SK-MEL-5 (cell line): ENCODE measurements around the gene MRGPRG. TPM values are rescaled to one million over a fixed set of nuclear protein-coding genes. Genes with fewer than 3 reads are reported as not detected.
"Not testable (repeated sequence)": the region's sequence is repeated elsewhere in the genome, so short reads cannot be mapped to it uniquely, and the experiment has no call there.

Source experiments
- DNase-seq: peaks from one replicate; pipeline ENCODE4 v3.0.0-alpha.2; 2016; ENCODE audit warnings: low read depth, low spot score
- in situ Hi-C: cut with HindIII; loops from 2 replicates; pipeline ENCODE4 v1.10.0; 2016; ENCODE audit warnings: low sequenced_read_pairs, high pct_unique_total_duplicates, low pct_unique_long_range_greater_than_20kb
- polyA plus RNA-seq, 2 experiments: library from polyadenylated mRNA; depleted of rRNA; stranded (reverse); fragments of >200 nt; gene quantifications; 2 replicates each; pipeline ENCODE4 v1.2.3, GENCODE V29; 2015
- total RNA-seq: library from RNA; depleted of rRNA; stranded (reverse); fragments of >200 nt; shearing (Covaris generic); gene quantifications from 2 replicates; pipeline ENCODE4 v1.2.3, GENCODE V29; 2014; rRNA removed

The MRGPRG gene
- total RNA-seq = not detected in 2 replicates
- not detected in 2 replicates for polyA plus RNA-seq (2015; cell fraction: cytosol; rRNA removed)
- not detected in 2 replicates for polyA plus RNA-seq (2015; cell fraction: nucleus; rRNA removed)

DNA sequence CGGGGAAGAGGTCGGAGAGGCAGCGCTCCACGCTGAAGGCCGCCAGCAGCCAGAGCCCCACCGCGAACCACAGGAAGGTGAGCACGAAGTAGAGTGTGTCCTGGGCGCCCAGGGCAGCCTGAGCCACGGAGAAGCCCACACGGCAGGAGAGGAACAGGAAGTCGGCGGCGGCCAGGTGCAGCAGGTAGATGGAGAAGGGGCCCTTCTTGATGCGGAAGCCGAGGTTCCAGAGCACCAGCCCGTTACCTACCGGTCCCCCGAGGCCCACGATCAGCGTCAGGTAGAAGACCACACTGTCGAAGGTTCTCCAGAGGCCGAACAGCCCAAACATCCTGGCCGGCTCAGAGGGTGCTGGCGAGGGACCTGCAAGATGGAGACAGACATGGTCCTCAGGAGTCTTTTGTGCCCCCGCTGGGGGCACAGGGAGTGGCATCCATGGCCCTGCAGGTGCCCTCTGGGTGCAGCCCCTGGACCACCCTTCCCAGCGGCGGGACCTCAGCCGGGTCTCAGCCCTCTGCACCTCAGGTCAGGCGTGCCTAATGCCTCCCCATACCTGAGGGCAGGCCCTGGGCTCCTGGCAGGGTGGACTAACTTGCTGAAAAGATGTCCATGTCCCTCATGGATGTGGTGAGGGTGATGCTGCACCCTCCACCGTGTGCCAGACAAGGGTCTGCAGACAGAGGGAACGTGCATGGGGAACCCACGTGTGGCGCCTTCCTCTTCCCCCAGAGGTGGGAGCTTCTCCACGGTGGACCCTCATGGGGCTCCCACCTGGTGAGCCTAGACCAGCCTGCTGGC, at the start of gene MRGPRG:
Gene MRGPRG, minus strand, starts transcription at position 331 of the 798 bp plus-strand sequence. Its CDS starts 0 bp downstream, at position 331.
- in situ Hi-C loops = no loop called here
- no peak for DNase-seq

DNA sequence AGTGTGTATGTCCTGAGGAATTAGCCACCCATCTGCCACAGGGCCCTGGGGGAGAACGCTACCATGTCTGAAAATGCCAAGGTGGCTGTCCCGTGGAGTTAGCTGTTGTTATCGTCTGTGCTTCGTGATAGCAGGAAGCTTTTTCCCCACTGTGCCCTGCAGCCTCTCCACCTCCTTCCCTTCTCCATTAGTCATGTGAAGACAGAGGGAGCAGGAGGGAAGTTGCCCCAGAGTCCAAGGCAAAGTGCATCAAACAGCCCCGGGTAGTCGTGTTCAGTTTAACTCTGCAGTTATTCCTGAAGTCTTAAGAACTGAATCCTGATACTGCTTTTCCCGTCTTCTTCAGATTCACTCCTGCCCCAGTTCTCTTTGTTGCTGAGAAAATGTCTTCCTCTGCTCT, 43.9 kb upstream of the MRGPRG start:
- DNase-seq, in situ Hi-C loops: not testable (repeated sequence)

GRCh38 chr11:3261831-3262230, 43.2 kb upstream of the MRGPRG start:
- in situ Hi-C loops, DNase-seq: not testable (repeated sequence)

GRCh38 chr11:3257509-3257908, 38.9 kb upstream of the MRGPRG start:
- in situ Hi-C loops, DNase-seq: not testable (repeated sequence)

DNA sequence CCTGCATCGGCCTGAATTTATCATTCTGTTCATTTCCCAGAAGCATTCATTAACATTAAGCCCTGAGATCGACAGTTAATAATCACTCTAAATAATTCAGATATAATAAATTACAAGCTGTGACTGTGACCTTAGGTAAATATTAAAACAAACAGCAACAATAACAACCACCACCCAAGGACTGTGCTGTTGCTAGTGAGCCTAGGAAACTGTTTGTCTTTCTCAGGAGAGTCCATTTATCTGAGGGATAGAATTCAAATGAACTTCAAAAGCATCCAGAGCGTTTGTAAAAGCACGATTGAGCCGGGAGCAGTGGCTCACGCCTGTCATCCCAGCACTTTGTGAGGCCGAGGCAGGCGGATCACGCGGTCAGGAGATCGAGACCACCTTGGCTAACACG, 36.6 kb upstream of the MRGPRG start:
- in situ Hi-C loops, DNase-seq: not testable (repeated sequence)

DNA sequence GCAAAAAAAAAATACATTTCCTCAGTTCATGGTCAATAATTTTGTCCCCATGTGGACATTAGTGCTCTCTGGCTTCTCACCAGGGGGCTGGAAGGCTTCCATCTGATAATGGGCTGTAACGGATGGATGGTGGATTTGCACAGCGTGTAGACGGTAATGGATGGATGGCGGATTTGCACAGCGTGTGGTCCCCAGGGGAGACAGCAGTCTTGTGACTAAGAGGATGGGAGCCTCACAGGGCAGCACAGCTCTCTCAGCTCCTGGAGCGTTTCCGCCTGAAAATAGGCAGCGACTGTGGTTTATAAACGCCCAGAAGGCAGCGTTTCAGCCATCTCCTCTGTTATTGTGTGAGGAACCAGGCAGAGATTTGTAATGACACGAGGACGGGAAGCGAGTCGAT, 36.2 kb upstream of the MRGPRG start:
- DNase-seq, in situ Hi-C loops: not testable (repeated sequence)

GRCh38 chr11:3245071-3245470, 26.5 kb upstream of the MRGPRG start:
- in situ Hi-C loops = no loop called here
- no peak for DNase-seq

GRCh38 chr11:3243880-3244279, 25.3 kb upstream of the MRGPRG start:
- in situ Hi-C loops = no loop called here

DNA sequence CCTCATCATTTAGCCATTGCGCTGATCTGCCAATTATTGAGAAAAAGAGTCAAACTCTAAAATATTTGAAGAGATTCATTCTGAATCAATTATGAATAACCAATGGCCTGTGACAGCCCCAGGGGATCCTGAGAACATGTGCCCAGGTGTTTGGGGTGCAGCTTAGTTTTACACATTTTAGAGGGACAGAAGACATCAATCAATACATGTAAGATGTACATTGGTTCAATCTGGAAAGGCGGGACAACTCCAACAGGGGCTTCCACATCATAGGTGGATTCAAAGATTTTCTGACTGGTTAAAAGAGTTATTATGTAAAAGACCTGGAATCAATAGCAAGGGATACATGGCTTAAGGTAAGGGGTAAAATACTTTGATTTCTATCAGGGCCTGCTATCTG, 18.5 kb upstream of the MRGPRG start:
- in situ Hi-C loops = no loop called here
- DNase-seq = no peak

More at GRCh38 chr11:3243880-3244279, 25.3 kb upstream of the MRGPRG start:
- no peak for DNase-seq

- DNase-seq = no peak
- in situ Hi-C loops = no loop called here
These were observed 16.2 kb upstream of the MRGPRG start for GRCh38 chr11:3234846-3235245.

DNA sequence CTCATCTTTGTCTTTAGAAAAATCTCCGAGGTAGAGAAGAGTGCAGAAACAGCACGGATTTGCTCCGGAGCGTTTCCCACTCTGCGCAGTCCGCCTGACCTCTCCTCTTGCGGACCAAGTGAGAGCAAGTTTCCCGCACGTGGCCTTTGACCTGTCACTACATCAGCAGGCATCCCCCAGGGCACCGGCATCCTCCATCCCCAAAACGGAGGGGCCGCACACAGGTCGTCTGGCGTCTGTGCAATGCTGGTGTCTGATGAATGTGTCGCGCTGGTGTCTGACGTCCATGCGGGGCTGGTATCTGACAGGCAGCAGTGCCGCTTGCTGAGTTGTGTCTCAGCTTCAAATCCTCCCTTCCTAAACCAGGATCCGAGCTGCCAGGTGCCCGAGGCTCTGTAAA, 14.3 kb upstream of the MRGPRG start:
- in situ Hi-C loops = no loop called here
- no peak for DNase-seq

GRCh38 chr11:3231851-3232744, 13.5 kb upstream of the MRGPRG start, which contains the start of gene MRGPRE:
TSS of gene MRGPRE (minus strand) at chr11:3232417. CDS start at chr11:3228799, 3,618 bp downstream.
- DNase-seq = no peak
- in situ Hi-C loops = no loop called here

GRCh38 chr11:3231550-3231850, 12.9 kb upstream of the MRGPRG start:
- no peak for DNase-seq
- in situ Hi-C loops = no loop called here

DNA sequence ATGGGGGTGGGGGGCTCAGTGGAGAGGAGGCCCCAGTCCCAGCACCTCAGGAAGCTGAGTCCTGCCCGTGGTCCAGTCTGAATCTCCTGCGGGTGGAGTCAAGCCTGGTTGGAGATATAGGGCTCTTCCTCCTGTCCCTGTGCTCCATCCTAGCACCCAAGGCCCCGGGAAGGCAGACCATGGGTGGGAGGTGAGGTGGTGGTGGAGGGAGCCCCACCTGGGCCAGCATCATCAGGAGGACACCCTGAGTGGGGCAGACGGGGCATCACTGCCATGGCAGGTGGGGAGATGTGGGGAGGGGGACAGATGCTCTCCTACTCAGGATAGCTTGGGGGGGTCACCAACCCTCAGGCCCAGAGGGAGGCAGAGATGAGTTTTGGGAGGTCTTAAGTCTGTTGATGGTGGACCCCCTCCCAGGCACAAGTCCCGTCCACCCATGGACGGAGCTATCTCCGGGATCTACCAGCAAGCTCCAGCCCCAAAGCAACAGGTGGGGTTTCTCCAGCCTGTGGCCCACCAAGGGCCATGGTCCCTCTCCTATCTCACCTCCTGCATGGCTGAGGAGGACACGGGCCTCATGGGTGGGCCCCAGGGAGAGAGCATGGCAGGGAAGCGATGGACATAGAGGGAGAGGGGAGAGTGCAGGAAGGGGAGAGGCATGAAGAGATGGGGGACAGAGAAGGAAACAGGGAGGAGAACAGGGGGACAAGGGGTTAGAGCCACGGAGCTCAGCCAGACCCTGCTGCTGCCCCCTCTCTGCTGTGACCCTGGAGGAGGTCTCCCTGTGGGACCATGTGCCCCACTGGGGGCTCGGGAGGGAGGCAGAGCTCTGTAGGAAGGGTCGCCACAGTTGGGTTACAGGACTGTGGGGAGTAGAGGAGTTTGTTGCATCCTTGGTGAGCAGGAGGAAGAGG, 12.3 kb upstream of the MRGPRG start:
- DNase-seq = no peak
- in situ Hi-C loops = no loop called here

DNA sequence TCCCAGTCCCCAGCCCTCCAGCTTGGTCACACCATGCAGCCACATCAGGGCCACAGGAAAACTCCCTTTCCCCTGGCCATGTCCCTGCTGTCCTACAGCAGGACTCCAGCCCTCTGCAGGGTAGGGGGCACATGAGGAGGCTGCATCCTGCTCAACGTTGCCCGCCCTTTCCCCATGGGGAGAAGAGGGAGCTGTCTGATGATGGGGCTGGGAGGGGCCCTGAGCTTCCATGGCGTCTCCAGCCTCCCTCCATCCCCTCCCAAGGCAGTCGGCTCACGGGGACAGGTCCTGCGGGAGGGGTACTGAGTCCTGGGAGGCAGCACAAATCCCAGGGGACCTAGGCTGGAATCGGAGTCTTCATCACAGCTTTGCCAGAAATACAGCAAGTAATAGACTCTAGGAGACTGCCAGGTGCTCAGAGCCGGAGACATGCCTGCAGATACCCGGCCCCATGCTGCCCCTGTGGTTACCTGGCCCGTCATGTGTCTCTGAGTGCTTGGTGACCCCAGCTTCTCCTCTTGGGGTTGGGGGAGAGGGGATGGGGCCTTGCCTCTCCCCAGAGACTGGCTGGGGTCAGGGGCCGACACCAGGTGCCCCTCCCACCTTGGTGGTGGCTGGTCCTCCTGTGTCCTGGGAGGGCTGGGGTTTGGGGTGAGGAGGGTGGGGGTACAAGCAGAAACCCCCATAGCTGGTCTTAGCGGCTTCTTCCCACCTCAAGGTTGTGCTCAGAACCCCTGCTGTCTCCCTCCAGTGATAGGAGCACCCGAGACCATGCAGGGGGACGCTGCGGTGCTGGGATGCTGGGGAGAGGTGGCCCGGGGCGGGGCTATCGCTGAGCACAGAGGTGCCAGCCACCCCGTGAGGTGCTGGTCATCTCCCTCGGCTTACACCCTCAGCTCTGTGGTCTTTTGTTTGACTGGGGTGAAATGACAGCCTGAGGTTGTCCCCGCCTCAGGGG, 11.3 kb upstream of the MRGPRG start:
- no peak for DNase-seq
- in situ Hi-C loops = no loop called here

DNA sequence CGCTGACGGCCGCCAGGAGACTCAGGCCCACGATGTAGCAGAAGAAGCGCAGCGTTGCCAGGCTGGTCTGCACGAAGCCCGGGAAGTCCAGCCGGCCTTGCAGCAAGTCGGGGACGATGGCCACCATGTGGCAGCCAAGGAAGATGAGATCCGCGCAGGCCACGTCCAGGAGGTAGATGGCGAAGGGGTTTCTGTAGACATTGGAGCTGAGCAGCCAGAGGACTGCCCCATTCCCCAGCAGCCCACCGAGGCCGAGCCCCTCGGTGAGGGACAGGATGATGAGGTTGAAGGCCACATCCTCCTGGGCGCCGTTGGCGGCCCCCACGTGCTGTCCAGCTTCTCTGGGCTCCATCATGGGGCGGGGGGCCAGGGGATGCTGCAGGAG, 9.8 kb upstream of the MRGPRG start:
- DNase-seq = no peak
- in situ Hi-C loops = no loop called here
